C4-2B (cell line): Measurements from ENCODE around the gene TAGAP.

Experiments used
- ZFX ChIP-seq: fragments of 450-650 bp; IDR thresholded peaks from 2 replicates; pipeline ENCODE4 v1.6.1; 2017
- TF ChIP-seq, protein P1 (sequence below): fragments of 450-650 bp; conservative IDR thresholded peaks from 2 replicates; pipeline ENCODE4 v1.5.1; 2017; ENCODE audit warnings: mild to moderate bottlenecking

DNA sequence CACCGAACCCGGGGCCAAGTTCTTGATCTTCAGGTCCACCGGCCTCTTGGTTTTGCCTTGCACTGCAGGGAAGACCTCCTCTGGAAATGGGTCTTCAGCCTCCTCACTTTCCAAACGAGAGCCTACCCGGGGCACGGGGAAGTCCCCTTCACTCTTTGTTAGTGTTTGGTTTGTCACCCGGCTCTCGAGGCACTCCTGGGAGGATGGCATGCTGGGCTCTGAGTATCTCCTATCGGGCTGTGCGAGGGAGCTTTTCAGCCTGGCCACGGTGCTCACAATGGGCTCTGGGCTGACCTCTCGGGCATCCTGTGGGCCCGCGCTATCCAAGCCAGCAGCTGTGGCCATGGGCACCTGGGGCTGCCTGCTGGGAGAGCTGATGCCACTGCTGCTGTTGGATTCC lies 8.1 kb downstream of the TAGAP start:
- TF ChIP-seq, protein P1, sequence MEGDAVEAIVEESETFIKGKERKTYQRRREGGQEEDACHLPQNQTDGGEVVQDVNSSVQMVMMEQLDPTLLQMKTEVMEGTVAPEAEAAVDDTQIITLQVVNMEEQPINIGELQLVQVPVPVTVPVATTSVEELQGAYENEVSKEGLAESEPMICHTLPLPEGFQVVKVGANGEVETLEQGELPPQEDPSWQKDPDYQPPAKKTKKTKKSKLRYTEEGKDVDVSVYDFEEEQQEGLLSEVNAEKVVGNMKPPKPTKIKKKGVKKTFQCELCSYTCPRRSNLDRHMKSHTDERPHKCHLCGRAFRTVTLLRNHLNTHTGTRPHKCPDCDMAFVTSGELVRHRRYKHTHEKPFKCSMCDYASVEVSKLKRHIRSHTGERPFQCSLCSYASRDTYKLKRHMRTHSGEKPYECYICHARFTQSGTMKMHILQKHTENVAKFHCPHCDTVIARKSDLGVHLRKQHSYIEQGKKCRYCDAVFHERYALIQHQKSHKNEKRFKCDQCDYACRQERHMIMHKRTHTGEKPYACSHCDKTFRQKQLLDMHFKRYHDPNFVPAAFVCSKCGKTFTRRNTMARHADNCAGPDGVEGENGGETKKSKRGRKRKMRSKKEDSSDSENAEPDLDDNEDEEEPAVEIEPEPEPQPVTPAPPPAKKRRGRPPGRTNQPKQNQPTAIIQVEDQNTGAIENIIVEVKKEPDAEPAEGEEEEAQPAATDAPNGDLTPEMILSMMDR = no peak
- TF ChIP-seq ZFX = no peak
